Stimulated activated CD4-positive, alpha-beta T cell treated with anti-CD3 and anti-CD28 coated beads, Interleukin-4, amount 100 ng/mL, for 24 hours (primary cell): ENCODE results near the gene EEF1AKMT4.
"Not testable (repeated sequence)": the region's sequence is repeated elsewhere in the genome, so short reads cannot be mapped to it uniquely, and the experiment has no call there.

Experiments
- DNase-seq: peaks from one replicate; pipeline ENCODE4 v3.0.0-alpha.2; 2020

The EEF1AKMT4 gene

GRCh38 chr3:184261270-184261853, 11.9 kb downstream of the EEF1AKMT4 start, which contains the start of gene CAMK2N2:
Gene CAMK2N2, minus strand, starts transcription at chr3:184261553. Its CDS starts 268 bp downstream, at chr3:184261285.
- peak; percentile 45 for DNase-seq

- no peak for DNase-seq
Measured at GRCh38 chr3:184261854-184262763, 12.6 kb downstream of the EEF1AKMT4 start.

GRCh38 chr3:184262764-184263179, 13.3 kb downstream of the EEF1AKMT4 start:
- DNase-seq: no peak

GRCh38 chr3:184267249-184267648, 17.8 kb downstream of the EEF1AKMT4 start:
- not testable (repeated sequence) for DNase-seq

GRCh38 chr3:184272269-184272668, 22.8 kb downstream of the EEF1AKMT4 start:
- no peak for DNase-seq

- DNase-seq: no peak
Measured at GRCh38 chr3:184275381-184275701, 25.9 kb downstream of the EEF1AKMT4 start.

GRCh38 chr3:184275961-184276910, 26.8 kb downstream of the EEF1AKMT4 start, which contains the start of gene ECE2:
Gene ECE2, plus strand, starts transcription at chr3:184276022. Its CDS starts 132 bp downstream, at chr3:184276154.
- DNase-seq: no peak

- no peak for DNase-seq
Measured at GRCh38 chr3:184277366-184277765, 27.9 kb downstream of the EEF1AKMT4 start.

- no peak for DNase-seq
Measured at GRCh38 chr3:184282941-184283340, 33.5 kb downstream of the EEF1AKMT4 start.

- no peak for DNase-seq
Measured at GRCh38 chr3:184283681-184284080, 34.2 kb downstream of the EEF1AKMT4 start.

- no peak for DNase-seq
Measured at GRCh38 chr3:184284696-184285095, 35.2 kb downstream of the EEF1AKMT4 start.

GRCh38 chr3:184289426-184289938, 40.0 kb downstream of the EEF1AKMT4 start:
- DNase-seq: peak; percentile 73

GRCh38 chr3:184290331-184290730, 40.9 kb downstream of the EEF1AKMT4 start:
- DNase-seq: no peak

GRCh38 chr3:184291044-184291737, 41.7 kb downstream of the EEF1AKMT4 start:
- DNase-seq: no peak

GRCh38 chr3:184291738-184292445, 42.4 kb downstream of the EEF1AKMT4 start:
- no peak for DNase-seq

GRCh38 chr3:184295771-184296170, 46.3 kb downstream of the EEF1AKMT4 start:
- DNase-seq: no peak

- no peak for DNase-seq
Measured at GRCh38 chr3:184296616-184297015, 47.1 kb downstream of the EEF1AKMT4 start.

GRCh38 chr3:184298759-184299487, 49.5 kb downstream of the EEF1AKMT4 start, which contains the start of gene PSMD2:
Gene PSMD2, plus strand, starts transcription at chr3:184299241. Its CDS starts 26 bp downstream, at chr3:184299267.
- DNase-seq: peak; percentile 98

- no peak for DNase-seq
Measured at GRCh38 chr3:184299488-184300377, 50.3 kb downstream of the EEF1AKMT4 start.

- no peak for DNase-seq
Measured at GRCh38 chr3:184300378-184300720, 50.9 kb downstream of the EEF1AKMT4 start.
